OCI-LY3 (cell line): ENCODE results near the gene FNBP1L.

Source experiments
- CTCF ChIP-seq: fragments of 200-600, 300-600 bp; sonication (generic); IDR thresholded peaks from 2 replicates; pipeline ENCODE4 v1.5.1; 2014; ENCODE audit warnings: antibody characterized with exemption, low read length, low read depth
- EZH2phosphoT487 ChIP-seq: fragments of 200-600 bp; shearing (Covaris generic); IDR thresholded peaks from 2 replicates; pipeline ENCODE4 v1.6.1; 2018; ENCODE audit warnings: antibody characterized with exemption, mixed run types, low read depth

DNA sequence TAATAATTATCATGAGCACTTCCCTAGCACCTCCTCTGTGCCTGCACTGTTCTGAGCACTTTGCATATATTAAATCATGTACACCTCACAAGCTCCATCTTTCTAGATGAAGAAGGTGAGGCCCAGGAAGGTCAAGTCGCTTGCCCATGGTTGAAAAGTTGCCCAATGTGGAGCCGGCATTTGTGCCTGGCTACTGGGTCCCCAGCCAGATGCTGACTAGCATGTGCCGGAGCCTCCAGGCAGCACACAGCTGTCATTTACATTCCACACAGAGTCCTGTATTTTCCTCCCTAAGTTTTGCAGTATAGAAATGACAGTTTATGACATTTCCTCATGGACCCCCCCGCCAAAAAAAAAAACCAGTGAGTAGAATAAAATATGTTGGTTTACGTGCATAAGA is 139.4 kb downstream of the FNBP1L start:
- TF ChIP-seq CTCF: no peak
- no peak for TF ChIP-seq EZH2phosphoT487
